ENCODE data around the gene BLMH. TPM values are rescaled to one million over a fixed set of nuclear protein-coding genes. Genes with fewer than 3 reads are reported as not detected.

BLMH gene
- total RNA-seq, 1 donor from 2014 or later, result 14.9 TPM

DNA sequence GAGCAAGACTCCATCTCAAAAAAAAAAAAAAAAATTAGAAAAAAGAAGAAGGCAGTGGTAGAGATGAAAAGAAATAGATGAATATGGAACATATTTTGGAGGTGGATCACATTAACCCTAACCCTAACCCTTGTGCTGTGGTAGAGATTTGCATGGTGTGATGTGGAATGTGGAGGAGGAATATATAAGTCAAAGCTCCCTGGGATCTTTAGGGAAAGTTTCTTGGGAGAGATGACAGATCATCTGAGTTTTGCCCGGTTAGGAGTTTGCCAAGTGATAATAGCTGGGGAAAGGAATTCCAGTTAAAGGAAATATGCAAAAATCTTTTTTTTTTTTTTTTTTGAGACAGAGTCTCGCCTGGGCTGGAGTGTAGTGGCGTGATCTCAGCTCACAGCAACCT lies 13.0 kb upstream of the BLMH start:
- peaks cover 6% of the 10 kb centered on the region for H3K9me3 ChIP-seq (replicated peaks)
- no peak overlapping the region for H3K4me3 ChIP-seq
- no peak for DNase-seq
- intact Hi-C loops (cut with micrococcal nuclease), result no loop called here
- TF ChIP-seq, protein P1, sequence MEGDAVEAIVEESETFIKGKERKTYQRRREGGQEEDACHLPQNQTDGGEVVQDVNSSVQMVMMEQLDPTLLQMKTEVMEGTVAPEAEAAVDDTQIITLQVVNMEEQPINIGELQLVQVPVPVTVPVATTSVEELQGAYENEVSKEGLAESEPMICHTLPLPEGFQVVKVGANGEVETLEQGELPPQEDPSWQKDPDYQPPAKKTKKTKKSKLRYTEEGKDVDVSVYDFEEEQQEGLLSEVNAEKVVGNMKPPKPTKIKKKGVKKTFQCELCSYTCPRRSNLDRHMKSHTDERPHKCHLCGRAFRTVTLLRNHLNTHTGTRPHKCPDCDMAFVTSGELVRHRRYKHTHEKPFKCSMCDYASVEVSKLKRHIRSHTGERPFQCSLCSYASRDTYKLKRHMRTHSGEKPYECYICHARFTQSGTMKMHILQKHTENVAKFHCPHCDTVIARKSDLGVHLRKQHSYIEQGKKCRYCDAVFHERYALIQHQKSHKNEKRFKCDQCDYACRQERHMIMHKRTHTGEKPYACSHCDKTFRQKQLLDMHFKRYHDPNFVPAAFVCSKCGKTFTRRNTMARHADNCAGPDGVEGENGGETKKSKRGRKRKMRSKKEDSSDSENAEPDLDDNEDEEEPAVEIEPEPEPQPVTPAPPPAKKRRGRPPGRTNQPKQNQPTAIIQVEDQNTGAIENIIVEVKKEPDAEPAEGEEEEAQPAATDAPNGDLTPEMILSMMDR (IDR thresholded peaks at IDR 0.05; ENCODE audit: borderline replicate concordance), result no peak
- peaks cover 9% of the 10 kb centered on the region for H3K27me3 ChIP-seq (ENCODE audit: low read depth)
- no peak overlapping the region for H3K27ac ChIP-seq (replicated peaks)
- no peaks in the 10 kb centered on the region for H3K36me3 ChIP-seq
- H3K4me1 ChIP-seq, result no peaks in the 10 kb centered on the region

DNA sequence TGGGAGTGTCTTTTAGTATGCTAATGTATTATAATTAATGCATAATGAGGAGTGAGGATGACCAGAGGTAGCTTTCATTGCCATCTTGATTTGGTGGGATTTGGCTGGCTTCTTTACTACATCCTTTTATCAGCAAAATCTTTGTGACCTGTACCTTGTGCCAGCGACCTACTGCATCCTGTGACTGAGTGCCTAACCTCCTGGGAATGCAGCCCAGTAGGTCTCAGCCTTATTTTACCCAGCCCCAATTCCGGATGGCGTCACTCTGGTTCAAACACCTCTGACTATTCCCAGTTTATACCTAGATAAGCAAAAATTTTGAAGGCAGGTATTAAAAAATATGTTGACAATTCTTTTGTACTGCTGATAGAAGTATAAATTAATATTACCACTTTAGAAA lies 10.5 kb upstream of the BLMH start:
- Histone ChIP-seq H3K4me1 (no peaks in the 10 kb centered on the region), H3K27ac (replicated peaks) (no peak overlapping the region), H3K27me3 (ENCODE audit: low read depth) (peaks cover 9% of the 10 kb centered on the region), H3K4me3 (no peak overlapping the region), H3K36me3 (no peaks in the 10 kb centered on the region), H3K9me3 (replicated peaks) (peaks cover 9% of the 10 kb centered on the region)
- TF ChIP-seq, protein P1 (IDR thresholded peaks at IDR 0.05; ENCODE audit: borderline replicate concordance), result no peak
- DNase-seq, result no peak
- intact Hi-C loops (cut with micrococcal nuclease), result no loop called here

- TF ChIP-seq, protein P1 (IDR thresholded peaks at IDR 0.05; ENCODE audit: borderline replicate concordance), result no peak
- peaks cover 6% of the 10 kb centered on the region for H3K27me3 ChIP-seq (ENCODE audit: low read depth)
- H3K36me3 ChIP-seq, result no peaks in the 10 kb centered on the region
- intact Hi-C loops (cut with micrococcal nuclease), result no loop called here
- H3K9me3 ChIP-seq (replicated peaks), result peaks cover 9% of the 10 kb centered on the region
- no peak overlapping the region for H3K27ac ChIP-seq (replicated peaks)
- H3K4me3 ChIP-seq, result no peak overlapping the region
- no peaks in the 10 kb centered on the region for H3K4me1 ChIP-seq
- no peak for DNase-seq
Observed at GRCh38 chr17:30300818-30301217, 9.1 kb upstream of the BLMH start.

DNA sequence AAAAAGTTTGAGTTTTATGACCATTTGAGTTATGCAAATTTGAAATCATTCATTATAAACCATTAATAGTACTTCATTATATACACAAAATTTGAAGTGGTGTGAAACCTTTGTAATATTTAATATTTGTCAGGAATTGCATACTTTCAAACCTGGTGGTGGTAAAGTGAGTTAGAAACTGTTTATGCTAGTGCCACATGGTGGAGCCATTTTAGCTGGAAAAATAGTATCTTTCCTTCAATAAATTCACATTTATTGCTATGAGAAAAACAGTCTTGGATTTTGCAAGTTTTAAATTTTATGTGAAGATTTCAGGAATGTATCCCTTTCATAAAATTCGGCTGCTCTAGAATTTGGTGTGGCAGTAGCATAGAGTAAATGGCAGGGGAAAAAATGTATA lies 7.3 kb upstream of the BLMH start:
- TF ChIP-seq, protein P1 (IDR thresholded peaks at IDR 0.05; ENCODE audit: borderline replicate concordance), result no peak
- no peak for DNase-seq
- Histone ChIP-seq H3K9me3 (replicated peaks) (peaks cover 9% of the 10 kb centered on the region), H3K27me3 (ENCODE audit: low read depth) (no peaks in the 10 kb centered on the region), H3K27ac (replicated peaks) (no peak overlapping the region), H3K36me3 (no peaks in the 10 kb centered on the region), H3K4me3 (no peak overlapping the region), H3K4me1 (no peaks in the 10 kb centered on the region)
- intact Hi-C loops (cut with micrococcal nuclease), result no loop called here

GRCh38 chr17:30297715-30298114 lies 6.0 kb upstream of the BLMH start:
- no peak overlapping the region for H3K27ac ChIP-seq (replicated peaks)
- DNase-seq, result no peak
- H3K4me1 ChIP-seq, result no peaks in the 10 kb centered on the region
- intact Hi-C loops (cut with micrococcal nuclease), result no loop called here
- no peaks in the 10 kb centered on the region for H3K27me3 ChIP-seq (ENCODE audit: low read depth)
- H3K4me3 ChIP-seq, result no peak overlapping the region
- H3K36me3 ChIP-seq, result no peaks in the 10 kb centered on the region
- TF ChIP-seq, protein P1 (IDR thresholded peaks at IDR 0.05; ENCODE audit: borderline replicate concordance), result no peak
- peaks cover 9% of the 10 kb centered on the region for H3K9me3 ChIP-seq (replicated peaks)

All from left ventricle myocardium inferior (tissue), 1 donor.